Activated T-cell treated with anti-CD3 and anti-CD28 coated beads, Interleukin-2, amount 50 U/mL, for 72 hours (primary cell): ENCODE results near the gene PAK4. TPM values are rescaled to one million over a fixed set of nuclear protein-coding genes. Genes with fewer than 3 reads are reported as not detected.

Experiments used
- ATAC-seq, 2 donors: fragments of 150-1000 bp; cut with Tn5 transposase; replicated peaks in 1 of 2; 2 replicates each; pipeline ENCODE4 v1.10.0; 2021; ENCODE audit warnings: moderate library complexity in 2 of 2, mild to moderate bottlenecking in 1 of 2
- DNase-seq, 2 donors: peaks; one replicate each; pipeline ENCODE4 v3.0.0; 2021 to 2022; ENCODE audit warnings: mixed read lengths in 1 of 2
- H3K27ac Mint-ChIP-seq: one replicate; pipeline ENCODE4 v1.8.0; 2022; ENCODE audit warnings: mild to moderate bottlenecking, moderate library complexity, mixed read lengths
- H3K27me3 Mint-ChIP-seq: one replicate; pipeline ENCODE4 v1.8.0; 2022; ENCODE audit warnings: low read depth, mixed read lengths
- H3K36me3 Mint-ChIP-seq, 2 donors: one replicate each; pipeline ENCODE4 v1.8.0; 2022; ENCODE audit warnings: mixed read lengths in 2 of 2, mild to moderate bottlenecking in 1 of 2; ENCODE audit not compliant: insufficient read depth in 2 of 2
- H3K4me1 Mint-ChIP-seq: one replicate; pipeline ENCODE4 v1.8.0; 2022; ENCODE audit warnings: low read depth, mixed read lengths
- H3K4me3 Mint-ChIP-seq, 2 donors: one replicate each; pipeline ENCODE4 v1.8.0; 2022; ENCODE audit warnings: mild to moderate bottlenecking in 2 of 2, mixed read lengths in 2 of 2, moderate library complexity in 2 of 2
- H3K9me3 Mint-ChIP-seq, 2 donors: one replicate each; pipeline ENCODE4 v1.8.0; 2022; ENCODE audit warnings: mixed read lengths in 2 of 2
- total RNA-seq, 2 donors: library from RNA; stranded (reverse); gene quantifications; one replicate each; pipeline ENCODE4 v1.2.3, GENCODE V29; 2022

PAK4 gene
- total RNA-seq, 2 donors from 2014 or later = 12.9 to 17.0 TPM

DNA sequence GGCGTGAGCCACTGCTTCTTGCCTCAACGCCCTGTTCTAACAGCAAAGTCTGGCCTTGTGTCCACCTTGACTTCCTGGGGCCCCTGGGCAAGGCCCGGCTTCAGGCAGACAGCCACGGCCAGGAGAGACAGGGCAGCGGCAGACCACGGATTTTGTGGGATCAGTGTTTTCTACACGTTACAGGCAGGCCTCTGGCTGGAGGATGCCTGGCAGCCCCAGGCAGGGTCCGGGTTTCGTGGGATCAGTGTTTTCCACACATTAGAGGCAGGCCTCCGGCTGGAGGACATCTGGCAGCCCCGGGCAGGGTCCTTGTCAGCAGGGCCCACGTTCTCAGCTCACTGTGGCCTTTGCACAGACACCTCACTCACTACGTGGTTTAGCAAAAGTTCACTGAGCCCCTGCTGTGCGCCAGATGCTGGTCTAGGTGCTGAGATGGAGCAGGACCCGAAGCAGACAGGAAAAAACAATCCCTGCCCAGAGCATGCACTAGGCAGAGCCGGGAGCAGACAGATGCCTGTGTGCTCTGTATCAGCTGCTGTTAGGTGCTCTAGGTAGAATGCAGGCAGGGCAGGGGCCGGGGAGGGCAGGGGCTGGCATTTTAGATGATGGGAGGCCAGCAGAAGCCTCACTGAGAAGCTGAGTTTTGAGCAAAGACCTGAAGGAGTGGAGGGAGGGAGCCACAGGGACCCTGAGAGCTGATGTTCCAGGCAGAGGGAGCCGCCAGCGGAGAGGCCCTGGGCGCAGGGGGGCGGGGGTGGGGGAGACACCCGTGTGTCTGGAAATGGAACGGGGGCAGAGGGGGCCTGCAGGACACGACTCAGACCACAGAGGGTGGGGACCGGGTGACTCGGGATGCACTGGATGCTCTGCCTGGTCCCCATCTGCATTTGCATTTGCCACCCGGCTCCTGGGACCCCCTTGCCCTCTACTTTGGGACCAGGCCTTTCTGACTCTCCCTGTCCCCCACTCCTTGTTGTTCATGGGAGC lies 46.2 kb downstream of the PAK4 start:
- DNase-seq = no peak
- Mint-ChIP-seq H3K36me3 (no peaks in the 10 kb centered on the region), H3K27ac (no peak overlapping the region), H3K9me3 (no peaks in the 10 kb centered on the region), H3K4me3 (no peak overlapping the region), H3K4me1 (no peaks in the 10 kb centered on the region), H3K27me3 (no peaks in the 10 kb centered on the region)
- no peak for ATAC-seq

DNA sequence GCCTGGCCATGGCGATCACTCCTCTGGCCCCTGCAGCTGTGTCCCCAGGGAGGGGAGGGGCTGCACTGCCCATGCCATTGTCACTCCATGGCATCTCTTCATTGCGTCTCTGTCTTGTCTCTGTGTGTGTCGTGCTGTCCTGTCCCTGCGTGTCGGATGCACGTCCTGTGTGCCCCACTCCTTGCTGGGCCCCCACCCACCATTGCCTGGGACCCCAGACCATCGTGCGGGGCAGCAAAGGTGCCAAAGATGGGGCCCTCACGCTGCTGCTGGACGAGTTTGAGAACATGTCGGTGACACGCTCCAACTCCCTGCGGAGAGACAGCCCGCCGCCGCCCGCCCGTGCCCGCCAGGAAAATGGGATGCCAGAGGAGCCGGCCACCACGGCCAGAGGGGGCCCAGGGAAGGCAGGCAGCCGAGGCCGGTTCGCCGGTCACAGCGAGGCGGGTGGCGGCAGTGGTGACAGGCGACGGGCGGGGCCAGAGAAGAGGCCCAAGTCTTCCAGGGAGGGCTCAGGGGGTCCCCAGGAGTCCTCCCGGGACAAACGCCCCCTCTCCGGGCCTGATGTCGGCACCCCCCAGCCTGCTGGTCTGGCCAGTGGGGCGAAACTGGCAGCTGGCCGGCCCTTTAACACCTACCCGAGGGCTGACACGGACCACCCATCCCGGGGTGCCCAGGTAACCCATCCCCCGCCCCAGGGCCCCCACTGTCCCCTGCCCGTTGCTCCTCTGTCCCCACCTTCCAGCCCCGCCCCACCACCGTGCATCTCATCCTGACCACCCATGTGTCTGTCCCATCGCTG lies 47.3 kb downstream of the PAK4 start:
- H3K4me1 Mint-ChIP-seq = no peaks in the 10 kb centered on the region
- ATAC-seq (no peak), DNase-seq (no peak)
- no peaks in the 10 kb centered on the region for H3K9me3 Mint-ChIP-seq
- no peak overlapping the region for H3K27ac Mint-ChIP-seq
- no peaks in the 10 kb centered on the region for H3K36me3 Mint-ChIP-seq
- no peaks in the 10 kb centered on the region for H3K27me3 Mint-ChIP-seq
- H3K4me3 Mint-ChIP-seq = no peak overlapping the region

DNA sequence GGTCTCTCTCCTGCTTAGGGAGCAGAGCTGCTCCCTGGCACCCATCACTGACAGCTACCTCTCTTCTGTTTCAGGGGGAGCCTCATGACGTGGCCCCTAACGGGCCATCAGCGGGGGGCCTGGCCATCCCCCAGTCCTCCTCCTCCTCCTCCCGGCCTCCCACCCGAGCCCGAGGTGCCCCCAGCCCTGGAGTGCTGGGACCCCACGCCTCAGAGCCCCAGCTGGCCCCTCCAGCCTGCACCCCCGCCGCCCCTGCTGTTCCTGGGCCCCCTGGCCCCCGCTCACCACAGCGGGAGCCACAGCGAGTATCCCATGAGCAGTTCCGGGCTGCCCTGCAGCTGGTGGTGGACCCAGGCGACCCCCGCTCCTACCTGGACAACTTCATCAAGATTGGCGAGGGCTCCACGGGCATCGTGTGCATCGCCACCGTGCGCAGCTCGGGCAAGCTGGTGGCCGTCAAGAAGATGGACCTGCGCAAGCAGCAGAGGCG lies 48.0 kb downstream of the PAK4 start:
- DNase-seq (no peak), ATAC-seq (no peak)
- no peaks in the 10 kb centered on the region for H3K4me1 Mint-ChIP-seq
- no peaks in the 10 kb centered on the region for H3K27me3 Mint-ChIP-seq
- H3K9me3 Mint-ChIP-seq = no peaks in the 10 kb centered on the region
- H3K36me3 Mint-ChIP-seq = no peaks in the 10 kb centered on the region
- no peak overlapping the region for H3K4me3 Mint-ChIP-seq
- H3K27ac Mint-ChIP-seq = no peak overlapping the region

DNA sequence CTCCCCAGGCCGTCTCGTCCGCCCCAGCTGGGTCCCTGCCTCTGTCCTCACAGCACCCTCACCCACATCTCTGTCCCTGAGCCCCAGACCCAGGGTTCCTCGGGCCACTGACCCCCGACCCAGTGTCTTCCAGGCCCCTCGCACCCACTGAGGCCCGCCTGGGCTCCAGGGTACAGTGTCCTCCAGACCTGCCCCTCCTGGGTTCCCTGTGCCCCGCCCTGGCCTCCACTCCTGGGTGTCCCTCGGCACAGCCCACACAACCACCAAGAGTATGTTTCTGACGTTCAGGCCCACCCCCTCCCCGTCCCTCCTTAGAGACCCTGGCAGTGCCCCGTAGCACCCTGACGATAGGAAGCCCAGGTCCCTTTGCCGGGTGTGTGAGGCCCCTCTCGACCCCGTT lies 48.6 kb downstream of the PAK4 start:
- Mint-ChIP-seq H3K27me3 (no peaks in the 10 kb centered on the region), H3K9me3 (no peaks in the 10 kb centered on the region), H3K27ac (no peak overlapping the region), H3K4me1 (no peaks in the 10 kb centered on the region), H3K36me3 (no peaks in the 10 kb centered on the region), H3K4me3 (no peak overlapping the region)
- DNase-seq (no peak), ATAC-seq (no peak)

DNA sequence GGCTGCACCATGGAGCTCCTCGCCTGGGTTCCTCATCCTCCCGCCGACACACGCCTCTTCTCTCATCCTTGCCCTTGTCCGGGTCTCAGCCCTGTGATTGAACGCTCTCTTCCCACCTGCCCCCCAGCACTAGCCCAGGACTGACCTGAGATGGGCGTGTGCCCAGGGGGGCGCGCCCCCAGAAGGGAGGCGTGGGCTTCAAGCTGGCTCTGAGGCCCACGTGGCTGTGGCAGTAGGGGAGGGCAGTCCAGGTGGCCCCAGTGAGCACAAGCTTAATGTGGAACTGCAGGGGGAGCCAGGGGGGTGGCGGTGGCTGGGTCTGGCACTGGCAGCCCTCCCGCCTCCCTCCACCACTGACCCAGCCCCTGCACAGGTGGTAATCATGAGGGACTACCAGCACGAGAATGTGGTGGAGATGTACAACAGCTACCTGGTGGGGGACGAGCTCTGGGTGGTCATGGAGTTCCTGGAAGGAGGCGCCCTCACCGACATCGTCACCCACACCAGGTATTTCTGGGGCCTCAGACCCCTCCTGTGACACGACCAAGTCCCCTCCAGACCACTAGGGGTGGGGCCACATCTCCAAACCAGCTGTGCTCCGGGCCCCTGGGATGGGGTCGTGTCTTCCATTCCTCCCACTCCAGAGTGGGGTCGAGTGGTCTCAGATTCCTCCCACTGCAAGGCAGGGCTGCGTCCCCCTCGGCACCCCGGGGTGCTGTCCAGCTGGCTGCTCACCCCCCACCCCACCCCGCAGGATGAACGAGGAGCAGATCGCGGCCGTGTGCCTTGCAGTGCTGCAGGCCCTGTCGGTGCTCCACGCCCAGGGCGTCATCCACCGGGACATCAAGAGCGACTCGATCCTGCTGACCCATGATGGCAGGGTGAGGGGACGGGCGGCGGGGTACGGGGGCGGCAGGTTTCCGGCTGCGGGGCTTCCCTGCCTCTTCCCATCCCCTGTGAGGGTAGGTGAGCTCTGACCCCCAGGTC lies 49.3 kb downstream of the PAK4 start:
- no peak overlapping the region for H3K27ac Mint-ChIP-seq
- H3K4me1 Mint-ChIP-seq = no peaks in the 10 kb centered on the region
- no peaks in the 10 kb centered on the region for H3K36me3 Mint-ChIP-seq
- H3K4me3 Mint-ChIP-seq = no peak overlapping the region
- DNase-seq (no peak), ATAC-seq (no peak)
- H3K27me3 Mint-ChIP-seq = no peaks in the 10 kb centered on the region
- no peaks in the 10 kb centered on the region for H3K9me3 Mint-ChIP-seq

DNA sequence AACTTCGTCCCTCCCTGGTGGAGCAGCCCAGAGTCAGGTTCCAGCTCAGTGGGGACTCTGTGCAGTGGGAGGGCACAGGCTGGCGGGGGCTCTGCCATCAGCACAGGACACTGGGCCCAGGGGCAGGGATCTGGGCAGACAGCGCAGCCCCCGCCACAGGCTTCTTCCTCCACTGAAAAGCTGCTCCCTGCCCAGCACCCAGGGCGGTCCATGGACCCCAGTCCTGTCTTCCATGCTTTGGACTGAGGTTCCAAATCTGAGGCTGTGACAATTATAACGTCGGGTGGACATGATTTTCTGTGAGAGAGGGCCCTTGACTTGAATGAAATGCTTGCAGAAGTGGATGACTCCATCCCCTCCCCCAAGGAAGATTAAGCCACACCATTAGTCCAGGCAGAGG lies 50.0 kb downstream of the PAK4 start:
- Mint-ChIP-seq H3K27ac (no peak overlapping the region), H3K4me3 (no peak overlapping the region), H3K4me1 (no peaks in the 10 kb centered on the region), H3K9me3 (no peaks in the 10 kb centered on the region), H3K27me3 (no peaks in the 10 kb centered on the region), H3K36me3 (no peaks in the 10 kb centered on the region)
- no peak for ATAC-seq
- DNase-seq = no peak

DNA sequence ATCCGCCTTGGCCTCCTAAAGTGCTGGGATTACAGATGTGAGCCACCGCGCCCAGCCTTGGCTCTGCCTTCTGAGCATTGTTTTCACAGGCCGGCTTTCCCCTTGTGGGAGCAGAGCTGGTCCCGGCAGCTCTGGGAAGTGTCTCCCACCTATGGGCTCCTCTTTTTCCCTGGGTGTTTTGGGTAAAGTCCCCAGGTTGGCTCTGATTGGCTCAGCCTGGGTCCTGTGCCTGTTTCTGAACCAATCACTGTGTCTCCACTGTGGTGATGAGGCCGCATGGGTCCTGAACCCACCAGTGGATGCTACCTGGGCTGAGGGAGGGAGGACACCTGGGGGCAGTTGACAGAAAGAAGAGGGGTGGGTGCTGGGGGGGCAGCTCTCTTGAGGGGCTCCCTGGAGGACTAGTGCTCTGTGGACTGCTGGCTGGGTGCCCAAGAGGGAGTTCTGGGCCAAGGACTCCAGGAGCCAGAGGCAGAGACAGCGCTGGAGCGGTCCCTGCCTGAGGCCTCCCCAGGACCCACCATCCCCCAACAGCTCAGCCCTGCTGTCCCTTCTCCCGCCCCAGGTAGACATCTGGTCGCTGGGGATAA lies 51.6 kb downstream of the PAK4 start:
- no peaks in the 10 kb centered on the region for H3K36me3 Mint-ChIP-seq
- no peak overlapping the region for H3K4me3 Mint-ChIP-seq
- no peaks in the 10 kb centered on the region for H3K27me3 Mint-ChIP-seq
- ATAC-seq (no peak), DNase-seq (no peak)
- no peaks in the 10 kb centered on the region for H3K4me1 Mint-ChIP-seq
- no peaks in the 10 kb centered on the region for H3K9me3 Mint-ChIP-seq
- H3K27ac Mint-ChIP-seq = no peak overlapping the region

DNA sequence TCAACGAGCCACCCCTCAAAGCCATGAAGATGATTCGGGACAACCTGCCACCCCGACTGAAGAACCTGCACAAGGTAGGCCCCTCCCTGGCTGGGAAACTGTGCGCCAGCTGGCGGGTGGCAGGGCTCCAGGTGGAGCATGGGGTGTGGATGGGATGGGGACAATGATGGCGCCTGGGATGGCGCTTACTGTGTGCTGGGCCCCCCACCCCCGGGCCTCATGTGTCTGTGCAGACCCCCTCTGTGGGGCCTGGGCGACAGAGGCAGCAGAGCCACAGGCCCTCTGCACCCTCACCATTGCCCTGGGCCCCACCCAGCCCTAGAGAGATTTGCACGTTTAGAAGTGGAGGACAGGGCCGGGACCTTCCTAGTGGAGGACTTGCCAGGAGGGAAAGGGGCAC lies 52.1 kb downstream of the PAK4 start:
- DNase-seq (no peak), ATAC-seq (no peak)
- H3K9me3 Mint-ChIP-seq = no peaks in the 10 kb centered on the region
- no peaks in the 10 kb centered on the region for H3K27me3 Mint-ChIP-seq
- no peak overlapping the region for H3K4me3 Mint-ChIP-seq
- no peaks in the 10 kb centered on the region for H3K4me1 Mint-ChIP-seq
- H3K36me3 Mint-ChIP-seq = no peaks in the 10 kb centered on the region
- no peak overlapping the region for H3K27ac Mint-ChIP-seq

DNA sequence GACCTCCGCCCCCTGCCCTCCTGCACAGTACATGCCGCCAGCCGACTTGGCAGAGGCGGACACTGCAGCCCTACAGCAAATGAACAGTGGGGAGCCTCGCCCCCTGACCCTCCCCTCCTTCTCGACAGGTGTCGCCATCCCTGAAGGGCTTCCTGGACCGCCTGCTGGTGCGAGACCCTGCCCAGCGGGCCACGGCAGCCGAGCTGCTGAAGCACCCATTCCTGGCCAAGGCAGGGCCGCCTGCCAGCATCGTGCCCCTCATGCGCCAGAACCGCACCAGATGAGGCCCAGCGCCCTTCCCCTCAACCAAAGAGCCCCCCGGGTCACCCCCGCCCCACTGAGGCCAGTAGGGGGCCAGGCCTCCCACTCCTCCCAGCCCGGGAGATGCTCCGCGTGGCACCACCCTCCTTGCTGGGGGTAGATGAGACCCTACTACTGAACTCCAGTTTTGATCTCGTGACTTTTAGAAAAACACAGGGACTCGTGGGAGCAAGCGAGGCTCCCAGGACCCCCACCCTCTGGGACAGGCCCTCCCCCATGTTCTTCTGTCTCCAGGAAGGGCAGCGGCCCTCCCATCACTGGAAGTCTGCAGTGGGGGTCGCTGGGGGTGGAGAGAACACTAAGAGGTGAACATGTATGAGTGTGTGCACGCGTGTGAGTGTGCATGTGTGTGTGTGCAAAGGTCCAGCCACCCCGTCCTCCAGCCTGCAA lies 52.9 kb downstream of the PAK4 start:
- Mint-ChIP-seq H3K36me3 (no peaks in the 10 kb centered on the region), H3K4me1 (no peaks in the 10 kb centered on the region), H3K9me3 (no peaks in the 10 kb centered on the region), H3K27ac (no peak overlapping the region), H3K4me3 (no peak overlapping the region), H3K27me3 (no peaks in the 10 kb centered on the region)
- ATAC-seq (no peak), DNase-seq (no peak)

DNA sequence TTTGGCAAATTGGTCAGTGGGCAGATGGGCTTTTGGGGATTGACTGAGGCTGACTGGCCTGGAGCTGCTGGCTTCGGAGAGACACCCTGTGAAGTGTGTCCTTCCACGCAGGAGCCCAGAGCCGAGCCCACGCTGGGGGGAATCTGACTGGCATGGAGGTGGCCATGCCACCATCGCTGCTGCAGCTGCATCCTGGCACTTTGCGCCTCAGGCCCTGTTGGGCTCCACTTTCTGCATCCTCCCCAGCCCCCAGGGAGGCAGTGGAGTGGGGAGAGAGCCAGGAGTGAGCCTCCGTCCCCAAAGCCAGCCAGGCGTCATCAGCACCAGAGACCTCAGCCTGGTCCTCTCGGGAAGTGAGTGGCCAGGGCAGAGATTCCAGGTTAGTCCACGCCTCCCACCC lies 54.2 kb downstream of the PAK4 start:
- Mint-ChIP-seq H3K36me3 (no peaks in the 10 kb centered on the region), H3K4me1 (no peaks in the 10 kb centered on the region), H3K9me3 (no peaks in the 10 kb centered on the region), H3K27me3 (no peaks in the 10 kb centered on the region), H3K4me3 (no peak overlapping the region), H3K27ac (no peak overlapping the region)
- ATAC-seq = no peak
- DNase-seq = no peak

DNA sequence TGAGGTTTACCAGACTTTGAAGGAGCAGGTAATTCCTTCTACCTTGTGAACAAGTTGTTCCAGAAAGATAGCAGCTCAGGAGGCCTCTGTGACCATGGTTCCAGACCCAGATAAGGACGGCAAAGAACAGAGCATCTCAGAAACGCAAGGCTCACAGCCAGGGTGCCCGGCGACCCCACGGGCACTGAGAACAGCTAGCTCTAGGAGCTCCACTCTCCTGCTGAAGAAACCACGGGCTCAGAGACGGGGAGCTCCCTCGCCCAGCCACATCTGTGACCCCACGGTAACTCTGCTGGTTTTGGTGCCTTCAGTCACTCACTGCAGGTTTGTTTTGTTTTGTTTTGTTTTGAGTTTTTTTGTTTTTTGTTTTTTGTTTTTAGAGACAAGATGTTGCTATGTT lies 55.2 kb downstream of the PAK4 start:
- Mint-ChIP-seq H3K36me3 (no peaks in the 10 kb centered on the region), H3K9me3 (no peaks in the 10 kb centered on the region), H3K27ac (no peak overlapping the region), H3K27me3 (no peaks in the 10 kb centered on the region), H3K4me3 (no peak overlapping the region), H3K4me1 (no peaks in the 10 kb centered on the region)
- DNase-seq = no peak
- ATAC-seq = no peak
